HG03135 (cell line): Measurements from ENCODE around the gene MEGF9.

Source experiments
- ATAC-seq: cut with Tn5 transposase; IDR thresholded peaks from one replicate; pipeline ENCODE4 v1.9.1; 2021; ENCODE audit warnings: mild to moderate bottlenecking, moderate library complexity; ENCODE audit not compliant: unreplicated experiment

MEGF9 gene

DNA sequence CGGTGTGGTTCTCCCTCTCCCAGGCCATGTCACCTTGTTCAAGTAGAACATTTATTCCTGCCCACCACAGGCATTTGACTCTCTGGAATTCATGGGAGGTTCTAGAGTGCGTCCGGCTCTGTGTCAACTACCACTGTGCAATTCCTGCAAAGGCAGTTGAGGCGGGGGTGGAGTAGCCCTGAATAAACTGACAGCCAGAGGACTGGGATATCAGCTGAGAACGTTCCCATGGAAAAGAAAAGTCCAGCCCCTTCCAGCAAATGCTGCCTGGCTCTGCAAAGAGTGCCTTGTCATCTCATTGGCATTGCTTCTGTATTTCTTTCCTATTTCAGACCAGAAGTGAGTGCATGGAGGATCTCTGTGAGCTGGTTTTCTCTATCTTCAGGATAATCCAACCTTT lies 18.9 kb upstream of the MEGF9 start:
- ATAC-seq = no peak

- no peak for ATAC-seq
Measured at GRCh38 chr9:120730654-120731514, 16.6 kb upstream of the MEGF9 start.

DNA sequence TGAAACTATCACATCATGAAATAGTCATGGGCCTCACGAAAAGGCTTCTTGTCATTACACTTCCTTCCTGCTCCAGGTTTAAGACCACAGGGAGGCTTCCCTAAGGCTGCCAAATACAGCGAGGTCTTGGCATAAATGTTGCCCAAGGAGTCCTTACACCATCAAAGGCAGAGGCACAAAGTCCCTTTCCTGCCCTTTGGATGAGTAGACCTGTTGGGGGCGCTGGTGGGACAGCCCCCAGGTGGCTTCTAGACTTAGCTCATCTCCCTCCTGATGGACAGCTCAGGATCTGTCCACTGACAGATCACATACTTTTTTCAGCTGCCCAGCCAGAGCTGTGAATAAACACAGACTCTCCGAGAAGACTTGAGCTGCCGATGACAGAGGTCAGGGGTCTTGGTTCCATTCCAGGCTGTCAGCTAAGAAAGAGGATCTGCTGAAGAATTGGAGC lies 15.5 kb upstream of the MEGF9 start:
- no peak for ATAC-seq

GRCh38 chr9:120726484-120726883 lies 12.2 kb upstream of the MEGF9 start:
- ATAC-seq = no peak

- ATAC-seq = no peak
Measured at GRCh38 chr9:120725907-120726306, 11.6 kb upstream of the MEGF9 start.

GRCh38 chr9:120724757-120725400 lies 10.6 kb upstream of the MEGF9 start:
- ATAC-seq = no peak

- ATAC-seq = no peak
Measured at GRCh38 chr9:120723565-120723964, 9.3 kb upstream of the MEGF9 start.

DNA sequence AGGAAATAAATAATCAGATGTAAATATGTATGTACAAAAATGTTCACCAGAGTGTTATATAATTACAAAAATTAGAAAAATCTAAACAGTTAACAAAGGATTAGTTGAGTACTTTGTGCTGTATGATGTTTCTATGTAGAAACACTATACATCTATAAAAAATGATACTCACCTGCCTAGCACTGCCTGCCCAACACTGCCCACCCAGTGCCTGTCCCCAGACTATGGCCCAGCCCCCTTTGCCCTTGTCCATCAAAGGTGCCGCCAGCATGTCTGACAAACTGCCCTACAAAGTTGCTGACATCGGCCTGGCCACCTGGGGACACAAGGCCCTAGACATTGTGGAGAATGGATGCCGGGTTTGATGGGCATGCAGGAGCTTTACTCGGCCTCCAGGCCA lies 6.1 kb upstream of the MEGF9 start:
- ATAC-seq = no peak

- no peak for ATAC-seq
Measured at GRCh38 chr9:120718316-120718715, 4.0 kb upstream of the MEGF9 start.

DNA sequence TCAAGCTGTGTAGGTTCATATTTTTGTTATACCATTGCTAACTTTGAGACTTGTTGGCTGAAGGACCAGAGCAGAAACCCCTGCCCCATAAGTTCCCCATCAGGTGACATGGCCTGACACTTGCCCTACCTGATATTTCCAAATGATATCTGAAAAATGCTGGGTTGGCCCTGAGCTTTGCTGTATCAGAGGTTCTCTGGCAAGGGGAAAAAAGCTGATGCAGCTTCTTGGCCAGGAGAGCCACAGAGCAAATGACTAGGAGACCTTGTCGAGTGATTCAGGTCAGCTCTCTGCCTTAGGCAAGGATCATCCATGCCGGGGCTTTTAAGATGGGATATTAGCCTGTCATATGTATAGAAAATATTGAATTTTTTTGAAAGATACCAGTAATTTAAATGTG lies 2.9 kb upstream of the MEGF9 start:
- ATAC-seq = no peak

DNA sequence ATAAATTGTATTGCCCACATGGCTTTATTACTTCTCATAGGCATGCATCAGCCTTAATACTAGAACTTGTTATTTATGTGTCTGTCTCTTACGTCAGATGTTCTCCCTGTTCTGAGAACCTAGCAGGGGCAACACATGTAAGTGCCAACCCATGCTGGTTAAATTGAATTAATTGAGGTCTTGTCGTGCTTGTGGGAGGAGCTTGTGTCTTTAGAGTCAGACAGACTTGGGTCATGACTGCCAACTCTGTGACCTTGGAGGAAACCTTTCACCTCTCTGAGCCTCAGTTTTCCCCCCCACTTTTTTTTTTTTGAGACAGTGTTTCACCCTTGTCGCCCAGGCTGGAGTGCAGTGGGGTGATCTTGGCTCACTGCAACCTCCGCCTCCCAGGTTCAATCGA lies 2.2 kb upstream of the MEGF9 start:
- no peak for ATAC-seq

DNA sequence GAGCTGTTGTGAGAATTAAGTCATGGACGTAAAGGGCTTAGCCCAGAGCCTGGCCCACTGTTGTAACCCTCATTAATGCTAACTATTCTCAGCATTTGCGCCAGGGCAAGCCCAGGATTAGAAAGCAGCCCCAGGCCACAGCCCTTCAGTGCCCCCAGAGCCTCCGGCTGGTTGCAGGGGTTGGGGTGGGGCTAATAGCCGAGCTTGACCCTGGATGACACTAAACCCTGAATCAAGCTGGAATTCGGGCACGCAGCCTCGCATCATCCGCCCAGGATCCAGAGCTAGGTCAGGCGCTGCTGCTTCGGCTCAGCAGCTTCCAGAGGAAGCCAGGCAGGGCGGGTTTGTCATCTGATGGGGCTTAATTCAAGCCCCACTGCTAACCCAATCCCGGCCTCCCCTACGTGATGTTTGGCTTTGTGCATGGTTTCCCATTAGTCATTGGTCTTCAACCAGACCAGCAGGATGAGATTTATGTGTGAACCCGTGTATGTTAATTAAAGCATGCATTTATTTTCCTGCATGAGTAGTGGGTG lies 1.2 kb upstream of the MEGF9 start:
- no peak for ATAC-seq

- ATAC-seq = peak; percentile 27
Measured at GRCh38 chr9:120714846-120715388, 647 bp upstream of the MEGF9 start.

DNA sequence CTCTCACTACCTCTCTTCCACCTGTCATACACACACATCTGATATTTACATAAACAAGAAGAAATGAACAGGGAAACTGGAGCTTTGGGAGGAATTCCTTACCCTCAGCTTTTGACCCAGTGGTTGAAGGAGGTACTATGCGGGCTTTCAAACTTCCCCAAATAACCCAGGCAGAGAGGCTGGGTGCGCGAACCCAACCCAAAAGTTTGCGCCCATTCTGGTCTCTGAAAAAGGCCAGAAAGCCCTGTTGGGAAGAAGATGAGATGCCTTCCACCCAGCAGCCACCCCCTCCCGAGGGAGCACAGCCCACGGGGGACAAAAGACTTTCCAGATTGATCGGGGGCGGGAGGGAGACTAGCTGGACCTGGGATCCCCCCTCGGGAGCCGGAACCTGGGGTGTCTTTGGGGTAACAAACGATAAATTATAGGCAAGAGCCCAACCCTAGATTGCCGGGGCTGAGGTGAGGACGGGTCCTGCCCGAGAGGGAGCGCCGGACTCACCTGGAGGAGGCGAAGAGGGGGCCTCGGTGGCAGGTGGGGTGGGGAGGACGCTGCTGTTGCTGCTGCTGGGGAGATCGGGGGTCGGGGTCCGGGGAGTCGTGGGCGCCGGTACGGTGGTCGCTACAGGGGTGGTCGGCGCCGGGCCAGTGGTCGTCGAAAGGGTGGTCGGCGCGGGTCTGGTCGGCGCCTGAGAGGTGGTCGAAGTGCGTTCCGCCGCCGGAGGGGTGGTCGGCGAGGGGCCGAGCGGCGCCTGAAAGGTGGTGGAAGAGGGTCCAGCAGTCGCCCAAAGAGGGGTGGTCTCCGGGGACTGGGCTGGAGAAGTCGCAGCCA lies 798 bp downstream of the MEGF9 start:
- no peak for ATAC-seq

DNA sequence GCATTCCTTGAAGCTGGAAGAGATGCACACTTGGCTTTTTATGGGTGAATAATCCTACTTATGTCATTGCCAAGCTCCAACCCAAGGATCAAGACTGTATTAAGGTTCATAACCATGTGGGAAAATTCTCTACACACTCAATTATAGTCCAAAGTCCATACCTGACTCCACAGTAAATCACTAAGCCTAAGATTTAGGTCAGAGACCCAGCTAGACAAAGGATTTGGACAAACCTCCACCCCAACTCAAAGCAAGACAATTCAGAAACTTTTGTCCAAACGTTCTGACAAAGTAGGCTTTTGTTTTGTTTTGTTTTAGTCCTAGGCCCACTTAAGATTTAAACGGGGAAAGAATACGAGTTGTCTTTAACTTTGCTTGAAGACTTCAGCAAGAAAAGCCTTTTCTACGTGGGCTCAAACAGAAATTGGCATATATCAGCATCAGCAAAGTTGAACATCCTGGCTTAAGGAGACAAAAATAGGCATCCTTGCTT lies 1.7 kb downstream of the MEGF9 start:
- no peak for ATAC-seq

DNA sequence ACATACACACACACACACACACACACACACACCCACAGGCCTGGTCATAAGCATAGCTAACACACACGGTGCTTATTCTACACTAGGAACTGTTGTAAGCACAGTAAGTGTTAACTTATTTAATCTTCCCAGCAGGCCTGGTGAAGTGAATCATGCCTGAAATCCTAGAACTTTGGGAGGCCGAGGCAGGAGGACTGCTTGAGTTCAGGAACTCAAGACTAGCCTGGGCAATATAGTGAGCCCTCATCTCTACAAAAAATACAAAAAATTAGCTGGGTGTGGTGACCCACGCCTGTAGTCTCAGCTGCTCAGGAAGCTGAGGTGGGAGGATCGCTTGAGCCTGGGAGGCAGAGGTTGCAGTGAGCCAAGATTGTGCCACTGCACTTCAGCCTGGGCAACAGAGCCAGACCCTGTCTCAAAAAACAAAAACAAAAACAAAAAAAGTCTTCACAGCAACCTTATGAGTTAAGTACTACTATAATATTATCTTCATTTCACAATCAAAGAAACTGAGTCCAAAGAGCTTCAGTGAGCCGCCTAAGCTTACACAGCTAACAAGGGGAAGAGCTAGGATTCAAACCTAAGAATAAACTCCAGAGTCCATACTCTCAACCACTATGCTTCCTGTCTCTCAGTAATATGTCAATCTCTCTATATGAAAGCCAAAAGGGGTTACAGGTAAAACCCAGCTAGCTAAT lies 2.3 kb downstream of the MEGF9 start:
- no peak for ATAC-seq

GRCh38 chr9:120711354-120711753 lies 2.9 kb downstream of the MEGF9 start:
- no peak for ATAC-seq

DNA sequence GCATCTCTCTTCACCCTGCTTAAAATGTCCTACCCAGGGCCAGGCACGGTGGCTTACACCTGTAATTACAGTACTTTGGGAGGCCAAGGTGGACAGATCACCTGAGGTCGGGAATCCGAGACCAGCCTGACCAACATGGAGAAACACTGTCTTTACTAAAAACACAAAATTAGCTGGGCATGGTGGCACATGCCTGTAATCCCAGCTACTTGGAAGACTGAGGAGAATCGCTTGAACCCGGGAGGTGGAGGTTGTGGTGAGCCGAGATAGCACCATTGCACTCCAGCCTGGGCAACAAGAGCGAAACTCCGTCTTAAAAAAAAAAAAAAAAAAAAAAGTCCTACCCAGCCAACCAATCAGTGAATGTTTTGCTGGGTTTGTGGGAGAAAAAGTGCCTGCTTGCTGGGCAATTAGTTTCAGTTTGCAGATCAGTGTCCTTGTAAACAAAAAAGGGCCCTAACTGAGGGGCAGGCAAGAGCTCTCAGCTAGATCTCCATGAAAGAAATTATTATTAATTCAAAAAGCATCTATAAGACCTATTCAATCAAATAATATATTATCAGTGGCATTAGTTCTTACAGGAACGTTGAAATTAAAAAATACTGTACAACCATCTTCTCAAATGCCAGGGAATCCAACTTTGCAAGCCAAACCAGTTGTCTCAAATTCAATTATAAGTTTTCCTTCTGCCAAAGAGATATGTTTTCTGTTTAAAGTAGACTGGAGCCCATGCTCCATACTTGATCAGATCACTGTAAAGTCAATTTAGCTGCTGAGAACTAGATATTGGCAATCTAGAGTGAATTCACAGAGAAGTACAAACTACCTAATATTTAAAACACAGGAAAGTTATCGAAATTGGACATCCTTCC lies 3.9 kb downstream of the MEGF9 start:
- ATAC-seq = no peak

- no peak for ATAC-seq
Measured at GRCh38 chr9:120708526-120709224, 5.6 kb downstream of the MEGF9 start.
